Muscle layer of colon (tissue), 2 donors: ENCODE results near the gene C22orf31.
A peak's percentile ranks its signal among the peaks of the same experiment; 100 is the strongest.

Experiments used
- H3K27ac ChIP-seq: one replicate; pipeline ENCODE4 v1.7.0; 2013; ENCODE audit warnings: low read depth, mild to moderate bottlenecking, low read length, moderate library complexity
- H3K27me3 ChIP-seq, 2 donors: one replicate each; pipeline ENCODE4 v1.7.0; 2013; ENCODE audit warnings: low read length in 2 of 2, mild to moderate bottlenecking in 2 of 2; ENCODE audit not compliant: insufficient read depth in 2 of 2, control insufficient read depth in 1 of 2
- H3K36me3 ChIP-seq: one replicate; pipeline ENCODE4 v1.7.0; 2013; ENCODE audit warnings: mild to moderate bottlenecking, low read length; ENCODE audit not compliant: insufficient read depth
- H3K4me1 ChIP-seq: one replicate; pipeline ENCODE4 v1.7.0; 2013; ENCODE audit warnings: mild to moderate bottlenecking, low read length; ENCODE audit not compliant: insufficient read depth
- H3K4me3 ChIP-seq, 2 donors: one replicate each; pipeline ENCODE4 v1.7.0; 2013; ENCODE audit warnings: low read length in 2 of 2, low read depth in 1 of 2, mild to moderate bottlenecking in 1 of 2, moderate library complexity in 1 of 2
- H3K9ac ChIP-seq: one replicate; pipeline ENCODE4 v1.7.0; 2013; ENCODE audit warnings: low read length
- H3K9me3 ChIP-seq: one replicate; pipeline ENCODE4 v1.7.0; 2013; ENCODE audit warnings: mild to moderate bottlenecking, low read length
- donor health status: abdominal sarcoma.
- donor health status: Adenocarcinoma of cecum.

The C22orf31 gene

DNA sequence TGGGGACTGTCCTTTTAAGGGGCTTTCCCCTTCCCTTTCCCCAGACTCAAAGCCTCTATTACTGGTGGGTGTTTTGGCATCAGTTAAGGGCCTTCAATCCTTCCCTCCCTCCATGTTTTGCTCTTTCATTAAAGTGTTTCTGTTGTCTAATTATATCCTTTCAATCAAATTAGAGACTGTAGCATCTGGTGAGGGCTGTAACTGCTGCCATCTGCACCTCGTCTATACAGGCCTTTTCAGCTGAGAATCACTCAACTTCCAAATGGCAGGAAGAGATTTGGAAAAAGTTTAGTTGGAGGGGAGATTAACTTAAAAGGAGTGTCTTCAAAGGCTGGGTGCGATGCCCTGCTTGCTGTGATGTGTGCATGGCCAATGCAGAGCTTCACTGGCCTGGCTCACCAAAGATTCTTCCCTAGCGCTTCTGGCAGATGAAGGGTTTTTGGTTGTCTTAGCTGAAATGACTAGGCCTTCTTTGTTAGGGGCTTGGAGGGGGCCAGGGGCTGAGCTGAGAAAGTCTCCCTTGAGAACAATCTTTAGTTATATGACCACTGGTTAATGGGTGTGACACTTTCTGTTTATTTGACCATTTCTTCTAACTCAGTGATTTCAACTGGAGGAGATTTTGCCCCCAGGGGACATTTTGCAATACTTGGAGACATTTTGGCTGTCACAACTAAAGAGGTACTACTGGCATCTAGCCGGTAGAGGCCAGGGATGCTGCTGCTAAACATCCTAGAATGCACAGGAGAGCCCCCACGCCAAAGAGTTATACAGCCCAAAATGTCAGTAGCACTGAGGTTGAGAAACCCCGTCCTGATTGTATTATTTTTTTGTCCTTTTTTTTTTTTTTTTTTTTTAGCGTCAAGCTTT lies 18.7 kb upstream of the C22orf31 start:
- no peak overlapping the region for H3K9ac ChIP-seq
- no peaks in the 10 kb centered on the region for H3K9me3 ChIP-seq
- H3K27ac ChIP-seq = no peak overlapping the region
- H3K4me3 ChIP-seq = no peak overlapping the region
- no peaks in the 10 kb centered on the region for H3K36me3 ChIP-seq
- H3K27me3 ChIP-seq = no peaks in the 10 kb centered on the region
- peaks cover 11% of the 10 kb centered on the region for H3K4me1 ChIP-seq

DNA sequence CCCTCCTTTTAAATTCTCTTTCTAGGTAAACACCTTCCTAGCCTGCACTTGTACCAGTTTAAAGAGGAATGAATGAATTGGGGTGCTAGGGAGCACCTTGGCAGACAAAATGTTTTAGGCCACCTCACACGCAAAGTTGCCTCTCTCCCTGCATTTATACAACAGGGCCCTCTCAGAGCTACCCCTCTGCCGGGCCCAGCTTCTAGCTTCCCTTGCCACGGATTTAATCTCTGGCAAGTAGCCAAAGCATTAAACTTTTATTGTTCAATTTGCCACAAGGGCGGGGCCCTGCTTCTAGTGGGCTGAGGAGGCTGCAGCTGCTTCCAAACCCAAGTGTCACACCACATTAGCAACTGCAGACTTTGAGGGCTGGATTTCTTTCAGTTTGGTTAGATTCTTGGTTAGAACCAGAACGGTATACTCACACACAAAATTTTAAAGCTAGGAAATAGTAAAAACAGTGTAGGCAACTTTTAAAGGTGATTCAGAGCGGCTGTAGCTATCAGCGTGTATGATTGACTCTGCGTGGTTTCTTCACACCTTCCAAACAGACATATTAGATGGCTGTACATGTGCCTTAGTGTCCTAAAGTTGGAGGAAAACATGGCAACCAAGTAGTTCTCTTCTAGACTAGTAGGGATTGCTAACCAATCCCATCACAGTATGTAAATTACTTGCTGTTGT lies 17.7 kb upstream of the C22orf31 start:
- Histone ChIP-seq H3K4me3 (no peak overlapping the region), H3K27me3 (no peaks in the 10 kb centered on the region), H3K9me3 (no peaks in the 10 kb centered on the region), H3K27ac (no peak overlapping the region), H3K36me3 (no peaks in the 10 kb centered on the region), H3K9ac (no peak overlapping the region), H3K4me1 (peaks cover 15% of the 10 kb centered on the region)

DNA sequence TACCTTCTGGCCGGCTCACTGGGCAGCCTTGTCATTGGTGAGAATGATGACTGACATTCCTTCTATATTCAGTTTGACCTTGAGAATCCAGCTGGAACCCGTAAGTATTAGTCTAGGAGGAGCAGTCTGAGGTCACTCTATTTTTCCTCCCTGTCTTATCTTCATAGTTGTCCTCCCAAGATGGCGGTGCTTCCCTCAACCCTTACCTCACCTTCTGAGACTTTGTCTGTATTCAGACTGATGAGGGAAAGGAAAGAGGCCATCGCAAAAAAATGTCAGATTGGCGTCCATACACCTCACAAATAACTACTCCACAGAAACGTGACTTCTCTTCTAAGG lies 17.2 kb upstream of the C22orf31 start:
- H3K27ac ChIP-seq = no peak overlapping the region
- peaks cover 19% of the 10 kb centered on the region for H3K4me1 ChIP-seq
- H3K9ac ChIP-seq = no peak overlapping the region
- H3K4me3 ChIP-seq = no peak overlapping the region
- no peaks in the 10 kb centered on the region for H3K27me3 ChIP-seq
- no peaks in the 10 kb centered on the region for H3K36me3 ChIP-seq
- H3K9me3 ChIP-seq = no peaks in the 10 kb centered on the region

DNA sequence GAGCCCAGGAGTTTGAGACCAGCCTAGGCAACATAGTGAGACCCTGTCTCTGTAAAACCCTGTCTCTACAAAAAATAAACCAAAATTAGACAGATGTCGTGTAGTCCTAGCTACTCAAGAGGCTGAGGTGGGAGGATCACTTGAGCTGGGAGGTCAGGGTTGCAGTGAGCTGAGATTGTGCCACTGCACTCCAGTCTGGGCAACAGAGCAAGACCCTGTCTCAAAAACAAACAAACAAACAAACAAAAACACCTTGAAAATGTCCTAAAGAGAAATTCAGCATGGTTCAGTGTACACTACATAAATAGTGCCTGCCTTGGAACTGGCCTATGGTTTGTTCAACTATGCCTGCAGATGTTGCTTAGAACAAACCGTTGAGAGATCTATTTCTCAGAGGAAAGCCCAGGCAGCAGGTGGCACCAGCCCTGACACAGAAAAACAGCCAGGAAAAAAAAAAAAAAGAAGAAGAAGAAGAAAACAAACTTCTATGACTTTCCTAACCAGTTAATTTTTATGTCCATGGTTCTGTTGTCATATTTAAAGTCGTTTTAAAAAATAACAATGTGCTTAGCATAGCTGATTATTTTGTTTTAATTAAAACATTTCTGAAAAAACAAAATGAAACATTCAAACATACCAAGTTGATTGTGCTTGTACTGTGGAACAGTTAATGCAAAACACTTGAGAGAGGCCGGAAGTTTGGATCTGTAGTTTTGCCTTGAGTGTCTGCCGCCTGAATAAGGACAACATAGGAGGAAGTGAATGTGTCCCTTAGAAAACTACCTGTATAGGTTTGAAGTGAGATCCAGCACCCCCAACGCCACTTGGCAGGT lies 16.6 kb upstream of the C22orf31 start:
- H3K9ac ChIP-seq = no peak overlapping the region
- H3K4me3 ChIP-seq = no peak overlapping the region
- no peaks in the 10 kb centered on the region for H3K36me3 ChIP-seq
- H3K27ac ChIP-seq = no peak overlapping the region
- H3K9me3 ChIP-seq = no peaks in the 10 kb centered on the region
- H3K27me3 ChIP-seq = no peaks in the 10 kb centered on the region
- H3K4me1 ChIP-seq = peaks cover 19% of the 10 kb centered on the region

DNA sequence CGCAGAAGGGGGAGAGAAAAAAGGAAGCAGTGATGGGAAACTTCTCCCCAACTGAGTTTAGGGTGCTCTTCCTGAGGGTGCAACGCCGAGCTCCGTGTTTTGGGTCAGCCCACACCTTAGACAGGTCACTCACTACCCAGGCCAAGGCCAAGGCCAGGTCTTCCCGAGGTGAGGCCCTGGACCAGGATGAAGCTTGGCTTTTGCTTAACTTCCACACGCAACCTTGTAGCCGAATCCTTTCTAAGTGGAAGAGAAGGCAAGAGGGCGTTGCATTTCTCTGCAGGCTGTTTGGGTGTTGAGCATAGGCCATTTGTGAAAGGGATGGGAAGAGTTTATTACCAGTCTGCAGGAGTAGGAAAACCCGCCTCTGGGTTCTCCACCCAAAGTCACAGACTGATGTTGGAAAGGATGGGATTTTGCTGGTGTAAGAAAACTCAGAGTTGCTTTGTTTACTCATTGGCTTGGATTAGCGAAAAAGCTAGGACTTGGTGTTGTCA lies 12.7 kb upstream of the C22orf31 start:
- H3K36me3 ChIP-seq = no peaks in the 10 kb centered on the region
- peak overlapping the region; percentile 31 to 70 for H3K4me3 ChIP-seq
- H3K9ac ChIP-seq = no peak overlapping the region
- peak overlapping the region; percentile 30 for H3K27ac ChIP-seq
- peaks cover 21% of the 10 kb centered on the region for H3K4me1 ChIP-seq
- H3K9me3 ChIP-seq = no peaks in the 10 kb centered on the region
- H3K27me3 ChIP-seq = no peaks in the 10 kb centered on the region

DNA sequence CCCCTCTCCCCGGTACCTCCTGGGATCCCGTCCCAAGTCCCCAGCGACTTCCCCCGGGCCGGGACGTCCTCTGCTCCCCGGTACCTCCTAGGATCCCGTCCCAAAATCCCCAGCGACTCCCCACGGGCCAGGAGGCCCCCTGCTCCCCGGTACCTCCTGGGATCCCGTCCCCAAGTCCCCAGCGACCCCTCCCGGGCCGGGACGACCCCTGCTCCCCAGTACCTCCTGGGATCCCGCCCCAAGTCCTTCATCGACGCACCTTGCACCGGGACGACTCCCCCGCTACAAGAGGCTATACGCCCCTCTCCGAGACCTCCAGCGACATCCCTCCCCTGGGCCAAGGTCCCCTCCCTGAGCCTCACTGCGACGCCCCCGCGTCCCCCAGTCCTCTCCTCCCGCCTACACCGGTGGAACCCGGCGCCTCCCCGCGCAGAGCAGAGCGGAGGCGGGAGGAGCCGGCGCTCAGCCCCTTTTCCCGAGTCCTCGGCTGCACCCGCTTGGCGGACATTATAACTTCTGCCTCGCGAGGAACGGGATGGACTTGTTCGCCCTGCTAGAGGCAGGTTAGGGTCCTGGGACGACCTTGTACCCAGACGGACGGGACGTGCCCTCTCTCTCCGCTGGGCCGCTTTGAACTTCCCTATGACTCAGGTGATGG lies 12.1 kb upstream of the C22orf31 start:
- H3K9ac ChIP-seq = no peak overlapping the region
- H3K36me3 ChIP-seq = no peaks in the 10 kb centered on the region
- peaks cover 18% of the 10 kb centered on the region for H3K4me1 ChIP-seq
- no peaks in the 10 kb centered on the region for H3K27me3 ChIP-seq
- H3K27ac ChIP-seq = peak overlapping the region; percentile 30
- H3K9me3 ChIP-seq = no peaks in the 10 kb centered on the region
- peak overlapping the region; percentile 31 to 70 for H3K4me3 ChIP-seq

DNA sequence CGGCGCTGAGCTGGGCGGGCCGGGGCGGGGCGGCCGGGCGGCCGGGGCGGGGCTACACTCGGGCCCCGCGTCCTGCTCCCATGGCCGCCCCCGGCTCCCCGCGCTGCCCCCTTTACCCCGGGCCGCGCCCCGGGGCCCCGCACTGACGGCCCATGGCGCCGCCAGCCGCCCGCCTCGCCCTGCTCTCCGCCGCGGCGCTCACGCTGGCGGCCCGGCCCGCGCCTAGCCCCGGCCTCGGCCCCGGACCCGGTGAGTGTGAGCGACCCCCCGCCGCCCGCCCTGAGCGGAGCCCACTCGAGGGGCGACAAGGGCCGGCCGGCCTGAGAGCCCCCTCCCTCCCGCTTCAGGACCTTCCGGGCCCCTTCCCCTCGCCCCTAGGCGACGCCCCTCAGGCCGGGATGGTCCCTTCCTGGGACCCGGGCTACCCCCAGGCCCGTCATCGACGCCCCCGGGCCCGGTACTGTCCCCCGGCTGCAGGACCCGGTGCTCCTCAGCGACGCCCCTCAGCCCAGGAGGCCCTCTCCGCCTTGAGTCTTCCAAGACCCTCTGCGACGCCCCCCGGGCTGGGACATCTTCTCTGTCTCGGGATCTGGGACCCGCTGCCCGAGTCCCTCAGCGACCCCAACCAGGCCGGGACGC lies 11.5 kb upstream of the C22orf31 start, which contains the start of gene KREMEN1:
Gene KREMEN1, plus strand, starts transcription at position 57 of the 639 bp plus-strand sequence. Its CDS starts 96 bp downstream, at position 153.
- no peaks in the 10 kb centered on the region for H3K27me3 ChIP-seq
- H3K27ac ChIP-seq = peak within 1 kb of the TSS; percentile 30
- H3K36me3 ChIP-seq = no peaks in the 10 kb centered on the region
- peaks cover 18% of the 10 kb centered on the region for H3K4me1 ChIP-seq
- H3K4me3 ChIP-seq = peak within 1 kb of the TSS; percentile 70 to 77
- no peak within 1 kb of the TSS for H3K9ac ChIP-seq
- H3K9me3 ChIP-seq = no peaks in the 10 kb centered on the region

DNA sequence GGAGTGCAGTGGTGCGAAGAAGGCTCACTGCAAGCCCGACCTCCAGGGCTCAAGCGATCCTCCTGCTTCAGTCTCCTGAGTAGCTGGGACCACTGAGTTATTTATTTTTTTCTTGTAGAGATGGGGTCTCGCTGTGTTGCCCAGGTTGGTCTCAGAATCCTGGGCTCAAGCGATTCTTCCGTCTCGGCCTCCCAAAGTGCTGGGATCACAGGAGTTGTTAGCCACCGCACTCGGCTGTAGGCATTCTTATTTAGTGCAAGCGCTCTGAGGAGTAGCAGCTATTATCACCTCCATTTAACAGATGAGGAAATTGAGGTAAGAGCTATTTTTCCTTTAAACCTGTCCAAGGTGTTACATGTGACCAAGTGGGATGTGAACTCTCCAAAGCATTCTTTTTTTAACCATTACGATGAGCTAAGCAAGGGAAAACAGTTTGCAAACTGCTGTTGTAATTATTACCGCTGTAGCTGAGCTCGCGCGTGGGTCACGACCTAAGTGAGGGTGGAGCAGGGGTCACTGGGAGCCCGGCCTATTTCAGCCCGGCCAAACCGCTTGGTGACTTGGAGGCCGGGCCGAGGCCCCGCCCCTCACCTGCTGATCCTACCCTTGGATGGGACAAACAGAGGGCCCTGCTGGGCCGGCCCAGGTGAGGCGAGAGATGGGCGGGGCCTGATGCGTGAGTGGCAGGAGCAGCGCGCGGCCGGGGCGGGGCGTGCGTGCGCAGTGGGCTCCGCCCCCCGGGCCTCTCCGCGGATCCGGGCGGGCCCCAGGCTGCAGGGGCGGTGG lies 10.8 kb upstream of the C22orf31 start:
- Histone ChIP-seq H3K9ac (no peak overlapping the region), H3K9me3 (no peaks in the 10 kb centered on the region), H3K4me1 (peaks cover 18% of the 10 kb centered on the region), H3K27ac (no peak overlapping the region), H3K27me3 (no peaks in the 10 kb centered on the region), H3K36me3 (no peaks in the 10 kb centered on the region), H3K4me3 (peak overlapping the region; percentile 64 to 77)

DNA sequence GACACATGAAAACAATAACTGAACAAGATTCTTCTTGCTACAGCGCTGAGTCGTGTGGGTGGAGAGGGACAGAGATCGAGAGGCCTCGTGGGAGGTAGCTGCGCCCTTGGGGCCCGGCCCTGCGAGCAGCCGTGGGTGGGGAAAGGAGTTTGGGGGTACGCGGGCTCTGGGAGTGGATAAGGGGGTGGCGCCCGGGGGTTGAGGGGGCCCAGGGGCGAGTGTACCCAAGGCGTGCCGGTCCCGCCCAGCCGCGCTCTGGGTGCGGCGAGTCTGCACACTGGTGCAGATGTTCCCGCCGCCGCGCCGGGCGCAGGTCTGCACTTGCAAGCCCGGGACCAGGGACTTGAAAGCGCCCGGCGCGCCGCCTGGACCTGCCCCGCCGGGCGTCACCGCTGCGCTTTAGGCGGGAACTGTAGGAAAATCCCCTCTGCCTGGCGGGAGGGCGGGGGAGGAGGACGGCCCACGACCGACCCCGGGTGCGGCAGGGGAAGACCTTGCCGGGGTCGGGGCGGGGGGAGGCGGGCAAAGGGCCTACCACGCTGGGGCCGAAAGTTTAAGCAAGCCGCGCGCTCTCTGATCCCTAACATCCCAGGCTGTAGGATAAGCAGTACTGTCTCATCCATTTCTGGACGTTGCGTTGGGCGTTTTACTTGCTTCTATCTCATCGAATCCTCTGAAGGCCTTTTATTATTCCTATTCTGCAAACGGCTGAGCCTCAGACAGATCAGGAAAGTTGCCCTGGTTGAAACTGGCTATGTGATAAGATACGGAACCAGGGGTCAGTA lies 9.8 kb upstream of the C22orf31 start:
- no peaks in the 10 kb centered on the region for H3K36me3 ChIP-seq
- H3K4me1 ChIP-seq = peaks cover 18% of the 10 kb centered on the region
- H3K27me3 ChIP-seq = no peaks in the 10 kb centered on the region
- H3K4me3 ChIP-seq = peak overlapping the region; percentile 64 to 77
- no peak overlapping the region for H3K9ac ChIP-seq
- H3K9me3 ChIP-seq = no peaks in the 10 kb centered on the region
- H3K27ac ChIP-seq = no peak overlapping the region
